Activated CD4-positive, CD25-positive, alpha-beta regulatory T cell treated with anti-CD3 and anti-CD28 coated beads, Interleukin-2, amount 50 U/mL, for 72 hours (primary cell): Measurements from ENCODE around the gene CRACR2A.

Experiments
- DNase-seq: peaks from one replicate; pipeline ENCODE4 v3.0.0; 2021

Gene CRACR2A

GRCh38 chr12:3723916-3724805, 28.7 kb downstream of the CRACR2A start:
- DNase-seq: no peak

DNA sequence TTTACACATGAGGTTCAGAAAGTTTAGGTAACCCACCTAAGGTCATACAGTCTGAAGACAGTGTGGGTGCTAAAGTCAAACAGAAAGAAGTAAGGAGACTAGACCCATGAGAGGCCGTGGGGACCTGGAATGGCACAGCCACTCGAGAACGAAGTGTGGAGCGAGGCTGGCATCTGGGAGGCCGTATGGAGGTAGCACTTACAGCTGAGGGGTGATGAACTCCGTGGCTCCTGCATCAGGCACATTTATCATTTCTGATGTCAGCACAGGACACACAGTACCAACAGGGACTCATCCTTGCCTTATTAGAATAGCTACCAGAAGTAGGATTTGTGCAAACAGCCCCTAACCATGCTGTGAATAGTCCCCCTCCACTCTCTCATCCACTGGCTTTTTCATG, 30.5 kb downstream of the CRACR2A start:
- DNase-seq: no peak

DNA sequence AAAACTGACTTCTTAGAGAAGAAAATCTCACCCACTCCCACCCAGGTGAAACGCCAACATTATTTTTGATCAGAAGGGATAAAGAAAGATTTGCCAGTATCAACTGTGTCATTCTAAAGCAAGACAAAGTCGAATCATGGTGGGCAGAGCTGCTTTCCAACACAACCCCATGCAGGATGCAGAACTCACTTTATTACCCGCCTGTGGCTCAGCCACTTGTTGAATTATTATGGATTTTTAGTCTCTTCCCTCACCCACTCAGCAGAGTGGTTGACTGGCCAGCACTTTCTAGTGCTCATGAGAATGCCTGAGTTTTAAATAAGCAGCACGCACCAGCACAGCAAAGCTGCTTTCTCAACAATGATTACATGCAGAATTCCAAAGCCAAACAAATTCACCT, 32.1 kb downstream of the CRACR2A start:
- DNase-seq: no peak

- no peak for DNase-seq
Measured at GRCh38 chr12:3718100-3718499, 34.8 kb downstream of the CRACR2A start.

DNA sequence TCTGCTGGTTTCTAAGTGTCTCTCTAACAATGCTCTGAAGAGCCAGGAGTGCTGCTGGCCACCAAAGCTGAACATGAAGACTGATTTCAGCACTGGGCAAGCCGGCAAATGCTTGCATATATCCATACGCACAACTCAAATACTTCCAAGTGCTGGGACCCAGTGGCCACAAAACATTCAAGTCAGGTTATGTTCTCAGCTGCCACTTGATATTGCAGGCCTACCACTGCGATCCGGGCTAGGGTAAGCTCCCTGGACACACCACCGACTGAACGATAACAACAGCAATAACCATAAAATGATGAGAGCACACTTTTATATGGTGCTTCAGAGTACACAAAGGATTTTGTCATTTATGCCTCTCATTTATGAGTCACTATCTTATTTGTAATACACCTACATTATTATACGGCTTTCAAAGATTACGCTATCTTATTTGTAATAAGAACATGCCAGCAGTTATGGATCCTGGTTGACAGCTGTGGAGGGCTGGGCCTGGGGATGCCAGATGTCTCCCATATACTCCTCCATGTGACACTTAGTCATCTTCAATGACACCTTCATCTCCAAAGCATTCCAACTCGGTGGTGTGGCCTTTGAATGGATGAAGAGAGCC, 35.5 kb downstream of the CRACR2A start:
- DNase-seq: no peak

GRCh38 chr12:3715999-3716398, 36.9 kb downstream of the CRACR2A start:
- no peak for DNase-seq

DNA sequence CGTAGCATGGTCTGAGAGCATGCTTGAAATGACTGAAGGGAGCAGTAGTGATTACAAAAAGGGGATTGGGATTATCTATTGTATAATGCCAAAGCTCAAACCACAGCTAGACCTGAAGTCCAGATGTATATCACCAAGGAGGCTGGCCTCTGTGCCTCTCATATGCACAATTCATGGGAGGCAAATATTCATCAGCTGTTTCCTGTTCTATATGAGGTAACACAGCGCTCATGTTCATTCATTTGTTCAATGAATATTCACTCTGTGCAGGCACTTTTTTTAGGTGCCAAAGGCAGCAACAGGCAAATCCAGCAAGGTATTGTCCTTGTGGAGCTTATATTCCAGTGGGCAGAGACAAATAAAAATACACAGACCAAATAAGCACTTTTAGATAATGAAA, 39.0 kb downstream of the CRACR2A start:
- no peak for DNase-seq

- DNase-seq: no peak
Measured at GRCh38 chr12:3713483-3713882, 39.4 kb downstream of the CRACR2A start.

DNA sequence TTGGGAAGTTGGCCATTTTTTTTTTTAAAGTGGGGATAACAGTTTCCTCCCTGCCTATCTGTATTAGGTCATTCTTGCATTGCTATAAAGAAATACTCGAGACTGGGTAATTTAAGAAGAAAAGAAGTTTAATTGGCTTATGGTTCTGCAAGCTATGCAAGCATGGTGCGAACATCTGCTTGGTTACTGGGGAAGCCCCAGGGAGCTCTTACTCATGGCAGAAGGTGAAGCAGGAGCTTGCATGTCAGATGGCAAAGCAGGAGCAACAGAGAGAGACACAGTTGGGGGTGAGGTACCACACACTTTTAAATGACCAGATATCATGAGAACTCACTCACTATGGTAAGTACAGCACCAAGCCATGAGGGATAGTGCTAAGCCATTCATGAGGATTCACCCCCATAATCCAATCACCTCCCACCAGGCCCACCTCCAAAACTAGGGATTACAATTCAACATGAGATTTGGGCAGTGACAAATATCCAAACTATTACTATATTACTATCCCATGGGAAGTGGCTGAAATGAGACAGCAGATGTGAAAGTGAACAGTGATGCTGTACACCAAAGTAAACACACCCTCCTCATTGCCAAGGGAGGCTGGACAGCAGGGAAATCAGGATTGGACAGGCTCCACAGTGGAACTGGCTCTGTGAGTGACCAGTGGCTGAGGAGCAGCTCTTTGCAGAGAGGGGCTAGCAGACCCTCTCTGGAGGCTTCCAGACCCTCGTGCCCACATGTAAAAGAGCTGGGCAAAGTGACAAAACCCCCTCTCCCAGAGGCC, 40.5 kb downstream of the CRACR2A start:
- no peak for DNase-seq

GRCh38 chr12:3705354-3705675, 47.6 kb downstream of the CRACR2A start:
- DNase-seq: no peak

GRCh38 chr12:3704512-3705353, 48.2 kb downstream of the CRACR2A start:
- no peak for DNase-seq

DNA sequence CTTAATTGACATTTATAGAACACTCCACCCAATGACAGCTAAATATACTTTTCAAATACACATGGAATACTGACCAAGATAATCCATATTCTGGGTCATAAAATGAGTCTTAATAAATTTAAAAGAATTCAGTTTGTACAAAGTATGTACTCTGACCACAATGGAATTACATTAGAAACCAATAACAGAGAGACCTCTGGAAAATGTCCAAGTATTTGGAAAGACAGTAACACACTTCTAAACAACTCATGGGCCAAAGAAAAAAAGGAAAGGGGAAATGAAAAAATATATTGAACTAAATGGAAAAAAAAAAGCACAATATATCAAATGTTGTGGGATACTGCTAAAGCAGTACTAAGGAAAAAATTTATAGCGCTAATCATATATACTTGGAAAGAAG, 52.0 kb downstream of the CRACR2A start:
- no peak for DNase-seq

- no peak for DNase-seq
Measured at GRCh38 chr12:3698218-3698974, 54.5 kb downstream of the CRACR2A start.

DNA sequence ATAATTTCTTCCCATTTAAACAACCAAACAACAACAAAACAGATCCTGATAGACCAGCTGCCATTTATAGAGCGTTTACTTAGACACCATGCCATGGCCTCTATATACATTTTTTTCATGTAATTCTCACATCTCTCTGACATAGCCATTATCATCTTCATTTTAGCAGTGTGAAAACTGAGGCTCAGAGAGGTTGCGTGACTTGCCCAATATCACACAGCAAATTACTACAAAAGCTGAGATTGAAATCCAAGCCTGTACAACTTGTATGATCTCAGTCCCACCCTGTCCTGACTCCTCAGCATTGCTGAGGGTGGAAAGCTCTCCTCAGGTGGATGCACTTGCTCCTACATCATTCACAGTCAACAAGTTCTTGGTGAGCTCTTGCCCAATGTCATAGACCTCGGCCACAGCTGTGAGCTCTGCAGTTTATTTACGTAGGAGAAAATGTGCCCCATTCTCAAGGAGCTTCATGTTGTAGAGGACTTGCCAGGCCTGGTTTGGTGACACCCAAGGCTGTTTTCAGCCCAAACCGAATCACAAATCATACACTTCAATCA, 55.5 kb downstream of the CRACR2A start:
- no peak for DNase-seq

GRCh38 chr12:3694673-3695072, 58.2 kb downstream of the CRACR2A start:
- no peak for DNase-seq

DNA sequence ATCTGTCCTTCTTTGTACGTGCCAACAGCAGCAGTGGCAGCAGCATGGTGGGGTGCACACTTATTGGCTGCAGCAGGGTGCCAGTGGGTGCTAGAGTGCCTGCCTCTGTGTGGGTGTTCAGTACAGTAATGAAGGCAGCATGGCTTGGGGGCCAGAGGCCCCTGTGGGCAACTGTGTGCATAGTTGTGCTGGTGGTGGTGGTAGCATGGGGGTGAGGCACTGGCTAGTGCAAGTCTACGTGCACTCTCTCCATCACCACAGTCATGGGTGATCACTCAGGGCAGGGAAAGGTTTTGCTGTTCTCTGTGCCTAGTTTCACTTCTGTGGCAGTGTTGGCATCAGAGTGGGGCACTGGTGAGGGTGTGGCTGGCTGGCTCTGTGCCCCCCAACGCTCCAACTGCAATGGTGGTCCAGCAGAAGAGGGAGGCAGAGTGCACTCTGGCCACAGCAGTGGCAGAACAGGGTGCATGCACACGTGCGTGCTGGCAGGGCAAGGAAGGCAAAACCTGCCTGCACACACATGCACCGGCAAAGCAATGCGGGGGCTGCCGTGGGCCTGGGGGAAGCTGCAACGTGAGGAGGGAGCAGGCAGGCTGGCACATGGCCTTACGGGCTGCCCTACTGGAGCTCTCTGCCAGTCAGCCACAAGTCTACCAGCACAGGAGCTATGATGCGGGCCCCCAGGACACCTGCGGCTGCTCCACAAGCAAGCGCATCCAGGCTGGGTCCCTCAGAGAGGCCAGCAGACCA, 60.1 kb downstream of the CRACR2A start:
- no peak for DNase-seq

DNA sequence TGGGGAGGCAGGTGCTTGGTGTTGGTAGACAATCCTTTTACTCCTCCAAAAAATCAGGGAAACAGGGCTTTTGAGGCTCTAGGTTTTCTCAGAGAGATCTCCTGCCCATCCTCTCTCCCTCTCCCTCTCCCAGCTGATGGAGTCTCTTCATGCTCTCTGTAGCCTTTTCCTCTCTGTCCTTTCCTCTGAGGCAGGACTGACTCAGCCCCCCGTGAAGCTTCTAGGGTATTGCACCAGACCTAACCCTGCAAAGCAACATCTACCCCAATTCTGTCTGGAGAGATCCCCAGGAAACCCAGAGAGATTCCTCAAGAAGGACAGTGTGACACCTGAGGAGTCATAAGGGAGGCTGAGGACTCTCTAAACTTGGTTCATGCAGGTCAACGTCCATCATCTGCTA, 66.4 kb downstream of the CRACR2A start:
- DNase-seq: no peak

DNA sequence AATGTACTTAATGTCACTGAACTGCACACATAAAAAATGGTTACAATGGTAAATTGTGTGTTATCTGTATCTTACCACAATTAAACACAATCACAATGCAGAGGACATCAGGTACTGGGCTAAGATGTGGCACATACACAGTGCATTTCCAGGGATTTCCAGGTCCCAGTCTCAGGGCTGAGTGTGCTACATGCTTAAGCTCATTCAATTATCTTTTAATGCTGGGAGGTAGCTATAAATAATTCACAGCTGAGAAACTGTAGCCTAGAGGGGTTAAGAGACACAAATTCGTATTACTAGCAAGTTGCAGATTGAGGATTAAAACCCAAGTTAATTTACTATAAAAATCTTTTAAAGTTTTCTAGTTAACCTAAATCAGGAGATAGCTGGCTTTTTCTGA, 67.1 kb downstream of the CRACR2A start:
- DNase-seq: no peak

GRCh38 chr12:3684449-3685051, 68.4 kb downstream of the CRACR2A start:
- DNase-seq: no peak

GRCh38 chr12:3683670-3684069, 69.2 kb downstream of the CRACR2A start:
- no peak for DNase-seq

DNA sequence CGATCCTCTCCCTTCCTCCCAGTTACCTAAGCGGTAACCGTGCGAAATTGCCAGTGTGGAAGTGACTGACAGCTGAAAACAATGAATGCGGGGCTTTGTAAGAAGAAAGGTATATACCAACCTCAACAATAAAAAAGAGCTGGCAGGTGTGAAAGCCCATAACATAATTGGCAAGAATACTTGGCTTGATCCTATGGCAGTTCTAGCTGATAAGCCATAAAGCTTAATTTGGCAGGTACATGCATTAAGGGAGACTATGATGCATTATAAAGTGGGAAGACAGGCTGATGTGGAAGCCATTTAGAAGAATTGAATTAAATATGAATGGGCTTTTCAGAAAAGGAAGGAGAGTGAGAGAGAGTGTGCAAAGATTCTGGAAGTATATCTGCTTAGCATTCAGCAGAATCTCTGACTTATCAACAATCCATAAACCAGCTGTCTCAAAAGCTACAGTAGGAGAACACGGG, 71.3 kb downstream of the CRACR2A start:
- DNase-seq: no peak
